SK-N-SH (cell line): ENCODE results near the gene DDX24. TPM values are rescaled to one million over a fixed set of nuclear protein-coding genes. Genes with fewer than 3 reads are reported as not detected.

Experiments used
- CTCF ChIA-PET: fragments of 300-600, 350-600 bp; formaldehyde crosslinking; extraction: SDS; loops from one replicate; lab custom pipeline; 2021; lab: Yijun Ruan, JAX
- POLR2A ChIA-PET: fragments of 350-600 bp; sonication (Branson Sonifier 250); formaldehyde crosslinking; extraction: SDS; loops from one replicate; lab custom pipeline; 2020; ENCODE audit warnings: antibody characterized with exemption, inconsistent platforms; lab: Yijun Ruan, JAX
- DNase-seq: peaks from one replicate; pipeline ENCODE4 v3.0.0; 2012
- H2AFZ ChIP-seq: fragments of 200-600 bp; sonication (generic); 2 replicates; pipeline ENCODE4 v1.8.1; 2016; ENCODE audit warnings: antibody characterized with exemption, mild to moderate bottlenecking, low read depth
- H3F3A ChIP-seq: fragments of 200-600 bp; sonication (generic); replicated peaks from 2 replicates; pipeline ENCODE3; 2016; ENCODE audit warnings: antibody characterized with exemption, mild to moderate bottlenecking; ENCODE audit not compliant: insufficient read depth
- H3K27ac ChIP-seq, 2 experiments: fragments of 200-500 bp in 1 of 2; fragments of 200-600 bp in 1 of 2; sonication (Bioruptor generic) in 1 of 2; sonication (generic), shearing (Covaris generic) in 1 of 2; 2 replicates each; pipeline versions ENCODE4 v1.5.1 to v1.6.1; 2014 to 2016; ENCODE audit warnings: low read depth in 2 of 2, inconsistent platforms in 1 of 2, low read length in 1 of 2, mild to moderate bottlenecking in 1 of 2, mixed read lengths in 1 of 2
- H3K27me3 ChIP-seq: fragments of 200-600 bp; sonication (generic), shearing (Covaris generic); 2 replicates; pipeline ENCODE4 v1.6.1; 2016; ENCODE audit warnings: mixed run types; ENCODE audit not compliant: insufficient read depth
- H3K36me3 ChIP-seq, 2 experiments: fragments of 200-500 bp in 1 of 2; fragments of 200-600 bp in 1 of 2; sonication (Bioruptor generic) in 1 of 2; sonication (generic) in 1 of 2; replicated peaks in 1 of 2; 2 replicates each; pipeline versions ENCODE3 to v1.5.1; 2014 to 2016; ENCODE audit warnings: low read length in 1 of 2, mild to moderate bottlenecking in 1 of 2; ENCODE audit not compliant: insufficient read depth in 2 of 2, control insufficient read depth in 1 of 2
- H3K4me1 ChIP-seq, 2 experiments: fragments of 200-500 bp in 1 of 2; fragments of 200-600 bp in 1 of 2; sonication (Bioruptor generic) in 1 of 2; sonication (generic), shearing (Covaris generic) in 1 of 2; 2 replicates each; pipeline versions ENCODE4 v1.5.1 to v1.6.1; 2014 to 2016; ENCODE audit warnings: low read depth in 1 of 2, low read length in 1 of 2, mixed run types in 1 of 2; ENCODE audit not compliant: insufficient read depth in 2 of 2, control insufficient read depth in 1 of 2
- H3K4me2 ChIP-seq: fragments of 200-600 bp; sonication (generic), shearing (Covaris generic); 2 replicates; pipeline ENCODE4 v1.6.1; 2017; ENCODE audit warnings: mixed run types
- H3K4me3 ChIP-seq, 2 experiments: fragments of 200-500 bp in 1 of 2; fragments of 200-600 bp in 1 of 2; sonication (Bioruptor generic) in 1 of 2; sonication (generic), shearing (Covaris generic) in 1 of 2; 2 replicates each; pipeline versions ENCODE4 v1.5.1 to v1.8.1; 2014 to 2016; ENCODE audit warnings: low read depth in 2 of 2, inconsistent platforms in 1 of 2, low read length in 1 of 2, mild to moderate bottlenecking in 1 of 2, mixed read lengths in 1 of 2, moderate library complexity in 1 of 2
- H3K79me2 ChIP-seq: fragments of 200-600 bp; sonication (generic); 2 replicates; pipeline ENCODE4 v1.8.1; 2017; ENCODE audit warnings: mild to moderate bottlenecking; ENCODE audit not compliant: insufficient read depth
- H3K9ac ChIP-seq: fragments of 200-600 bp; sonication (generic); 2 replicates; pipeline ENCODE4 v1.6.1; 2017; ENCODE audit warnings: mixed run types
- H3K9me2 ChIP-seq: fragments of 200-600 bp; sonication (generic); 2 replicates; pipeline ENCODE4 v1.6.1; 2017; ENCODE audit warnings: mixed run types
- H3K9me3 ChIP-seq: fragments of 200-600 bp; sonication (generic); 2 replicates; pipeline ENCODE4 v1.6.1; 2017; ENCODE audit warnings: mixed run types, mild to moderate bottlenecking, moderate library complexity
- H4K20me1 ChIP-seq: fragments of 200-600 bp; sonication (generic); 2 replicates; pipeline ENCODE4 v1.6.1; 2017; ENCODE audit warnings: mild to moderate bottlenecking, mixed run types; ENCODE audit not compliant: insufficient read depth
- ELF1 ChIP-seq: IDR thresholded peaks from 2 replicates; pipeline ENCODE4 v1.4.0; 2012
- EP300 ChIP-seq, 2 experiments: IDR thresholded peaks; 2 replicates each; pipeline versions ENCODE4 v1.4.0 to v1.6.1; 2012; ENCODE audit warnings: borderline replicate concordance in 1 of 2, low read depth in 1 of 2, low read length in 1 of 2
- EZH2phosphoT487 ChIP-seq: fragments of 200-600 bp; sonication (generic); IDR thresholded peaks from 2 replicates; pipeline ENCODE4 v1.6.1; 2017; ENCODE audit warnings: low read depth, mixed run types, mild to moderate bottlenecking, antibody characterized with exemption, moderate library complexity, borderline replicate concordance
- FOSL2 ChIP-seq: IDR thresholded peaks from 2 replicates; pipeline ENCODE4 v1.4.0; 2012; ENCODE audit warnings: low read depth, mild to moderate bottlenecking, moderate library complexity, borderline replicate concordance
- FOXJ3 ChIP-seq: sonication (generic); formaldehyde crosslinking; IDR thresholded peaks from 2 replicates; pipeline ENCODE4 v1.5.1; 2020; ENCODE audit warnings: mild to moderate bottlenecking, missing genetic modification reagents
- FOXM1 ChIP-seq: IDR thresholded peaks from 2 replicates; pipeline ENCODE4 v1.4.0; 2012; ENCODE audit warnings: low read depth, mild to moderate bottlenecking
- GABPA ChIP-seq: IDR thresholded peaks from 2 replicates; pipeline ENCODE4 v1.4.0; 2012; ENCODE audit warnings: low read depth, mild to moderate bottlenecking
- JUND ChIP-seq: IDR thresholded peaks from 2 replicates; pipeline ENCODE4 v1.4.0; 2012
- MXI1 ChIP-seq: IDR thresholded peaks from 2 replicates; pipeline ENCODE4 v1.6.1; 2012; ENCODE audit warnings: mild to moderate bottlenecking, low read depth, low read length, improper control_type of control experiment
- NFIC ChIP-seq: IDR thresholded peaks from 2 replicates; pipeline ENCODE4 v1.4.0; 2012; ENCODE audit warnings: borderline replicate concordance
- POLR2AphosphoS5 ChIP-seq: IDR thresholded peaks from 2 replicates; pipeline ENCODE4 v1.6.1; 2012; ENCODE audit warnings: low read depth, low read length
- RFX5 ChIP-seq: IDR thresholded peaks from 2 replicates; pipeline ENCODE4 v1.6.1; 2012; ENCODE audit warnings: mild to moderate bottlenecking, improper control_type of control experiment, low read length
- RXRA ChIP-seq: IDR thresholded peaks from 2 replicates; pipeline ENCODE4 v1.4.0; 2012; ENCODE audit warnings: low read depth, mild to moderate bottlenecking, borderline replicate concordance
- SMC3 ChIP-seq: IDR thresholded peaks from 2 replicates; pipeline ENCODE4 v1.6.1; 2012; ENCODE audit warnings: low read depth, low read length, improper control_type of control experiment
- TCF12 ChIP-seq: IDR thresholded peaks from 2 replicates; pipeline ENCODE4 v1.4.0; 2012
- TEAD4 ChIP-seq: IDR thresholded peaks from 2 replicates; pipeline ENCODE4 v1.4.0; 2012; ENCODE audit warnings: mild to moderate bottlenecking, borderline replicate concordance; ENCODE audit not compliant: insufficient read depth
- ZBTB33 ChIP-seq: IDR thresholded peaks from 2 replicates; pipeline ENCODE4 v1.4.0; 2012; ENCODE audit warnings: low read depth, borderline replicate concordance
- WGBS: methylation state at CpG from one replicate; pipeline ENCODE4 v1.1.6; 2017; ENCODE audit warnings: low lambda C conversion rate; 5-methylcytosine and 5-hydroxymethylcytosine counted together
- polyA plus RNA-seq, 3 experiments: library from polyadenylated mRNA; depleted of rRNA; stranded (reverse); fragments of >200 nt; gene quantifications; 2 replicates each; pipeline ENCODE4 v1.2.3, GENCODE V29; 2012
- TF ChIP-seq, protein P1 (sequence below): fragments of 150-350 bp; IDR thresholded peaks from 2 replicates; pipeline ENCODE4 v1.6.1; 2016; ENCODE audit warnings: mild to moderate bottlenecking, low read depth, low read length

Gene DDX24
- polyA plus RNA-seq, 1 of the 3 experiments (the other 2 are of a cell fraction): 108 TPM

DNA sequence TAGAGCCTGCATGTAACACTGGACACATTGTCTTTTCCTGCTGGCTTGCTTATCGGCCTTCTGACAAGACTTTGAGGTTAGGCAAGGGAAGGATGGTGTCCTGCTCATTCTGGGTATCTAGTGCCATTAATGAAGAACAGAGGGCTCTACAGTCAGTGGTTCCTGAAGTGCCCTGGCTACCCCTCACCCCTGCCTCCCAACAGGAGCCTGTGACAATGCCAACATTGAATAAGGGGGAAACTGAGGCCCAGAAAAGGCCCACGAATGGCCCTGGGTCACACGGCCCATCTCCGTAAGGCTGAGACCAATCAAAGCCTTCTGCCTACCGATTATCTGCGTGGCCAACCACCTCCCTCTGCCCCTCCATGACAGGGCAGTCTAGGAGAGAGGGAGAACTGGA, 46.3 kb upstream of the DDX24 start (continued):
- TF ChIP-seq, protein P1, sequence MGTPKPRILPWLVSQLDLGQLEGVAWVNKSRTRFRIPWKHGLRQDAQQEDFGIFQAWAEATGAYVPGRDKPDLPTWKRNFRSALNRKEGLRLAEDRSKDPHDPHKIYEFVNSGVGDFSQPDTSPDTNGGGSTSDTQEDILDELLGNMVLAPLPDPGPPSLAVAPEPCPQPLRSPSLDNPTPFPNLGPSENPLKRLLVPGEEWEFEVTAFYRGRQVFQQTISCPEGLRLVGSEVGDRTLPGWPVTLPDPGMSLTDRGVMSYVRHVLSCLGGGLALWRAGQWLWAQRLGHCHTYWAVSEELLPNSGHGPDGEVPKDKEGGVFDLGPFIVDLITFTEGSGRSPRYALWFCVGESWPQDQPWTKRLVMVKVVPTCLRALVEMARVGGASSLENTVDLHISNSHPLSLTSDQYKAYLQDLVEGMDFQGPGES: no peak
- TF ChIP-seq MXI1: no peak

- WGBS: 69% methylated on average over 5 of the region's 5 CpGs
- Histone ChIP-seq H3K9me3 (no peaks in the 10 kb centered on the region), H3K27ac (no peak overlapping the region), H3K4me3 (no peak overlapping the region), H3K9me2 (no peaks in the 10 kb centered on the region), H3K4me1 (peaks cover 0 to 7% of the 10 kb centered on the region in 2 experiments; a peak in 2 of 4 replicates), H3K79me2 (no peaks in the 10 kb centered on the region), H3K9ac (no peak overlapping the region), H3F3A (peaks cover 11% of the 10 kb centered on the region), H3K36me3 (peaks cover 0 to 6% of the 10 kb centered on the region in 2 experiments), H3K4me2 (no peak overlapping the region), H2AFZ (no peak overlapping the region), H3K27me3 (no peaks in the 10 kb centered on the region), H4K20me1 (no peaks in the 10 kb centered on the region)
- ChIA-PET POLR2A (no interaction called here), CTCF (interaction anchor here (0.8 to 6.9 kb wide), 3 partner anchors 10 to 92 kb away, joined by 3 to 64 read pairs (median 20); no protein-coding TSS in a partner anchor)
- no peak for DNase-seq
- TF ChIP-seq SMC3 (no peak), FOXJ3 (CRISPR knock-in tag) (no peak), POLR2AphosphoS5 (no peak), TEAD4 (no peak), ZBTB33 (no peak), FOXM1 (no peak), TCF12 (no peak), ELF1 (no peak), EP300 (IDR thresholded peaks at IDR 0.05; ENCODE audit: borderline replicate concordance in 1 of 2, low read depth in 1 of 2, low read length in 1 of 2) (no peak), FOSL2 (no peak), EZH2phosphoT487 (no peak), JUND (no peak), RXRA (no peak), NFIC (no peak), RFX5 (no peak), GABPA (no peak)
Observed at GRCh38 chr14:94126800-94127199, 45.8 kb upstream of the DDX24 start.
